Stimulated activated CD8-positive, alpha-beta memory T cell treated with anti-CD3 and anti-CD28 coated beads, Interleukin-7, amount 100 ng/mL, for 1 hour (primary cell): ENCODE measurements around the gene FNDC11.

Experiments used
- DNase-seq, 2 donors: peaks; one replicate each; pipeline ENCODE4 v3.0.0-alpha.2; 2020; ENCODE audit warnings: low read depth in 2 of 2

FNDC11 gene

GRCh38 chr20:63525185-63525584 lies 28.8 kb upstream of the FNDC11 start:
- no peak for DNase-seq

- no peak for DNase-seq
These were observed 28.0 kb upstream of the FNDC11 start for GRCh38 chr20:63525971-63526370.

GRCh38 chr20:63527184-63527583 lies 26.8 kb upstream of the FNDC11 start:
- no peak for DNase-seq

- no peak for DNase-seq
These were observed 24.6 kb upstream of the FNDC11 start for GRCh38 chr20:63529180-63529860.

- DNase-seq: no peak
These were observed 23.8 kb upstream of the FNDC11 start for GRCh38 chr20:63529861-63530787.

GRCh38 chr20:63530788-63531160 lies 23.2 kb upstream of the FNDC11 start:
- DNase-seq: no peak

GRCh38 chr20:63531686-63532448 lies 22.1 kb upstream of the FNDC11 start:
- no peak for DNase-seq

GRCh38 chr20:63532449-63532971 lies 21.4 kb upstream of the FNDC11 start:
- no peak for DNase-seq

- DNase-seq: no peak
These were observed 20.6 kb upstream of the FNDC11 start for GRCh38 chr20:63533388-63533787.

GRCh38 chr20:63533871-63534393 lies 20.0 kb upstream of the FNDC11 start:
- DNase-seq: no peak

- DNase-seq: no peak
These were observed 19.5 kb upstream of the FNDC11 start for GRCh38 chr20:63534427-63534830.

GRCh38 chr20:63534831-63535651 lies 18.9 kb upstream of the FNDC11 start:
- DNase-seq: no peak

GRCh38 chr20:63536241-63536977 lies 17.6 kb upstream of the FNDC11 start:
- no peak for DNase-seq

- no peak for DNase-seq
These were observed 16.9 kb upstream of the FNDC11 start, which contains the start of gene PTK6 for GRCh38 chr20:63536997-63537524. Gene PTK6 (minus strand): TSS chr20:63537376. CDS start chr20:63537314, 62 bp downstream.

- peak; percentile 82 to 83 for DNase-seq
These were observed 16.3 kb upstream of the FNDC11 start for GRCh38 chr20:63537525-63538203.

- no peak for DNase-seq
These were observed 15.5 kb upstream of the FNDC11 start for GRCh38 chr20:63538204-63539091.

- DNase-seq: no peak
These were observed 14.9 kb upstream of the FNDC11 start for GRCh38 chr20:63539092-63539430.
